ENCODE results near the gene SLC7A6.

The SLC7A6 gene

DNA sequence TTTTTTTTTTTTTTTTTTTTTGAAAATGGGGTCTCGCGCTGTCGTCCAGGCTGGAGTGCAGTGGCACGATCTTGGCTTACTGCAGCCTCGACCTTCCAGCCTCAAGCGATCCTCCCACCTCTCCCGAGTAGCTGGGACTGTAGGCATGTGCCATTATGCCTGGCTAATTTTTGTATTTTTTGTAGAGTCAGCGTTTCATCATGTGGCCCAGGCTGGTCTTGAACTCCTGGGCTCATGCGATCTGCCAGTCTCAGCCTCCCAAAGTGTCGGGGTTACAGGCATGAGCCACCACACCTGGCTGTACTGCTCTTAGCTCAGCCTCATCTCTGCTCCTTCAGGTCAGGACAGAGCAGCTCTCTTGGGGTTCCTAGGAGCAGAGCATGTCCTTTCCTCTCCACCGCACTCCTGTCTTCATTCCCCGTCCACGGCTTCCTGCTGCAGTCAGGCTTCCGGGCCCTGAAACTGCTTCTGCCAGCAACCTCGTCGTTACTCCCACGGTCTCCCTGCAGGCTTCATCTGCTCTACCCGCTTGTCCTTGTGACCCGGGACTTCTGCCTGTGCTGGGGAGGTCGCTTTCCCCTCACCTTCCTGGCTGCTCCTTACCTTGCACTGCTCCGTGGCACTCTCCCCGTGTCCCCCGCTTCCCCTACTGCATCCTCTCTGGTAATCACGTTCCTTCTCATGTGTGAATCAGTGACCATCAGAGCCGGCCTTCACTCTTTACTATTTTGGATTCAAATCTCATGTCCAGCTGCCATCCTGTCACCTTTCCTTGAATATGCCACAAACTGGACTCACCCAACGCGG, 84.5 kb downstream of the SLC7A6 start:
- no peak for DNase-seq

- no peak for DNase-seq
These were observed 85.6 kb downstream of the SLC7A6 start for GRCh38 chr16:68349838-68350410.

- DNase-seq = no peak
These were observed 86.6 kb downstream of the SLC7A6 start for GRCh38 chr16:68350813-68351350.
